HG03469 (cell line): ENCODE data around the gene DNAJC27.

Source experiments
- ATAC-seq: cut with Tn5 transposase; IDR thresholded peaks from one replicate; pipeline ENCODE4 v1.9.1; 2021; ENCODE audit warnings: mild to moderate bottlenecking, moderate library complexity, moderate number of reproducible peaks; ENCODE audit not compliant: unreplicated experiment

The DNAJC27 gene

GRCh38 chr2:24926220-24926601 lies 45.5 kb downstream of the DNAJC27 start:
- ATAC-seq = no peak

GRCh38 chr2:24925815-24926214 lies 45.9 kb downstream of the DNAJC27 start:
- ATAC-seq = no peak

DNA sequence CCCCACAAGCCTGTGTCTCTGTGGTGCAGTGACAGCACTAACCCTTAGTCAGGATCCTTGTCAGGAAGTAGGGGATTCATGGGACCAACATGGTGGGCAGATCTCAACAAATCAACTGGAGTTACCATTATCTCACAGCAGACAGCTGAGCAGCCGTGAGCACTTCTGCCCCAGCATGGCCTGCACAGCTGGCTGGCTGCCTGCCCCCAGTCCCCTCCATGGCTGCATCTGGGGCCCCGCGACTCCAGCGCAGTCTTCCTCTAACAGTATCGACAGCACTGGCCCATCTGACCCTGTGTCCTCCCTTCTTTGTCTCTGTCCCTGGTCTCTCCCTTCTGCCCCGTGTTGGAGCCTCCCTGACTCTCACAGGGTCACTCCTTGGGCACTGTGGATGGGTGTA lies 47.0 kb downstream of the DNAJC27 start:
- ATAC-seq = no peak

DNA sequence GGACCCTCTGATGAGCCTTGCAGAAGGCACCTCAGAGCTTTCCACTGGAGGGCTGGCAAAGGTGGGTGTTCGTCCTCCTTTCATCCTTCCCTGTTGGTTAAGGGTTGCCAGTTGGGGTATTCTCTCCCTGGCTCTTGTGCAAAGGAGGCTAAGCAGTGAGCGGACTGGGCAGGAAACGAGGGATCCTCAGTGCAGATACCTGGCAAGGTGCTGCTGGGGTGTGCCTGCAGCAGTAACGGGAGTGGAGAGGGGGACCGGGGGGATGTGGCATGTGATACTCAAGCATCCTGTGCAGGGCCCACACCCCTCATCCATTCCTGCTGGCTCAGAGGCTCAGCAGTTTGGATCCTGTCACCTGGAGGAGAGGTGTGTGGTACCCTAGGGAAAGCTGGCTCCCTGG lies 47.5 kb downstream of the DNAJC27 start:
- no peak for ATAC-seq

DNA sequence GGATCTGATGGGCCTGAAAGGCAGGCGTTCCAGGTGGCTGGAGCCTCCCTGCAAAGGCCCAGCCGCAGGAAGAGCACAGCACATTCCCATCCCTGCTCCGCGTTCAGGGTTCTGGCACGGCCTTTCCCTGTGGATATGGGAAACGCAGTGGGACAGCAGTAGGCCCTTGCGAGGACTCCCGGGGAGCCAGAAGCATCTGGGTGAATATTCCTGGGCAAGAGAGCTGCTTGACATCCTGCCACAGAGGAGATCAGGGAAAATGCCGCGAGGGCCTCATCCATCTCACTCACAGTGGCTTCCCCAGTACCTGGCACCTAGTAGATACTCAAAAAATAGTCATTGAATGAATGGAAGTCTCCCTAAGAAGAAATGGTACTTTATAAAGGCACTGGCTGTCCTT lies 48.6 kb downstream of the DNAJC27 start:
- ATAC-seq = no peak

- no peak for ATAC-seq
Observed at GRCh38 chr2:24922556-24922955, 49.2 kb downstream of the DNAJC27 start.

DNA sequence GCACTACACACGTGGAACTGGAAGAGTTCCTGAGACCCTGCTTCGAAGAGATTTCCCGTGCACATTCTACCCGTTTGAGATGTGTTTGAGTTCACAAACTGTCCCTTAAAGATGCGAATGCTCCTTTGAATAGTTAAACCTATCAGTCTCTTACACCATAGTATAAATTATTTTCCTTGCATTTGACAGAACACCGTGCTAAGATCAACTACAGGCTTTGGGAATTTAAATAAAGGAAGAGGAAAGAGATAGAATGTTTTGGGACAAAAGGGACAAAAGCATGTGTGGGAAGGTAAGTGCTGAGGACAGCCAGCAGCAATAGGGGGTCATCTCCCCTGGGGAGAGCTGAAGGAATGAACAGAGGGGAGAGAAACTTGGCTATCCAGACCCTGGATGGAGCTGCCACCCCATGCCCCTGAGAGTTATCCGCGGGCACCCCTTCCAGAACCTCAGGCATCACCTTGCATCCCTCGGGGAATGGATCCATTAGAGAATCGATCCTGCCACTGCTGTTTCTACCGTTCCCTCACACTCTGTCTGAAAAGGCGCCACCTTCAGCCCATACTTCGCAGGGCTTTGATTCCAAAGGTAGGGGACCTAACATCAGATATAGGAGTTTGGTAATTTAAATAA lies 50.8 kb downstream of the DNAJC27 start:
- ATAC-seq = no peak

DNA sequence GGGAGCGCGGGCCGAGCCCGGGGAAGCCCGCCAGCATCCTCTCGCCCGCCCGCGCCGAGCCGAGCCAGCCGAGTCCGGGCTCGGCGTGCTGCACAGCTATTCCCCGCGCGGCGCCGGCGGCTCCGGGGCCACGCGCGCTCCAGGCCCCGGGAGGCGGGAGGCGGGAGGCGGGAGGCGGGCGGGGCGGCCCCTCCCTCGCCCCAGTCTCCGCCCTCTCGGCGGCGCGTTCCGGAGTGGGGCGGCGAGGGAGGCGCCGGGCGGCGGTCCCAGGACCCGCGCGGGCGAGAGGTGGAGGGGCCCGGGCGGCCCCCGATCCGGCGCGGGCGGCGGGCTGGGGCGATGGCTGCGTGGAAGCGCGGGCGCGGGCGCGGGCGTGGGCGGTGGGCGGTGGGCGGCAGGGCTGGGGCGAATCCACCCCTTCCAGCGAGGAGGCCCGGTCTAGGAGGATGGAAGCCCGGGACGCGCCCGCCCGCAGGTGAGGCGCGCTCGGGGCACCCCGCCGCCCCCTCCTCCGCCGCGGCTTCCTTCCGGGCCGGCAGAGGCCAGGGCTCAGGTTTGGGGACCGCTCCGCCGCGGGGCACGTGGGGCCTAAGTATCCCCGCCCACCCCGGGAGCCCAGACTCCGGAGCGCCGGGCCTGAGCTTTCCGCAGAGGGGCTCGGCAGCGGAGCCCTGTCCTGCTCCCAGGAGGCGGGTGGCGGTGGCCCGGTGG lies 51.5 kb downstream of the DNAJC27 start, which contains the start of gene ADCY3:
ADCY3 (minus strand) TSS at position 140 of the 711 bp plus-strand sequence. CDS start 1,250 bp downstream, outside the sequence.
- no peak for ATAC-seq

- ATAC-seq = no peak
Observed at GRCh38 chr2:24919506-24920097, 52.2 kb downstream of the DNAJC27 start.

DNA sequence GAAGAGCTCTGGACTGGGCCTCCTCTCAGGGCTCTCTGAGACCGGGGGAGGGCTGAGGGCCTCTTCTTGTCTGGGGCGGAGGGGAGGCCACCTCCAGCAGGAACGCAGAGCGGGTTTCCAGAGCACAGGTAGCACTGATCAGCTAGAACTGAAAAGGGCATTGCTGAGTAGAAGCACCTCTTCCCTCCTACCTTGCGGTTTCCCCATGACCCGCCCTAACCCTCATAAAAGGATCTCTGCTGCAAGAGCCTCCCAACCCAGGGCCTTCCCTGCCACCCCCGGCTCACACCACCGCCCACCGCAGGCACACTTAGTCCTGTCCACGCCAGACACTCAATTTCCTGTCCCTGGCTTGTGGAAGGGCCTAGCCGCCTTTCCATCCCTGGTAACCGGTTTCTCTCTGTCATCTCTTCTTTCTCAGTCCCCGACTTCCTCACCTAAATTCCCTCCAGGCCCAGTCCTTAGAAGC lies 52.7 kb downstream of the DNAJC27 start:
- ATAC-seq = no peak

DNA sequence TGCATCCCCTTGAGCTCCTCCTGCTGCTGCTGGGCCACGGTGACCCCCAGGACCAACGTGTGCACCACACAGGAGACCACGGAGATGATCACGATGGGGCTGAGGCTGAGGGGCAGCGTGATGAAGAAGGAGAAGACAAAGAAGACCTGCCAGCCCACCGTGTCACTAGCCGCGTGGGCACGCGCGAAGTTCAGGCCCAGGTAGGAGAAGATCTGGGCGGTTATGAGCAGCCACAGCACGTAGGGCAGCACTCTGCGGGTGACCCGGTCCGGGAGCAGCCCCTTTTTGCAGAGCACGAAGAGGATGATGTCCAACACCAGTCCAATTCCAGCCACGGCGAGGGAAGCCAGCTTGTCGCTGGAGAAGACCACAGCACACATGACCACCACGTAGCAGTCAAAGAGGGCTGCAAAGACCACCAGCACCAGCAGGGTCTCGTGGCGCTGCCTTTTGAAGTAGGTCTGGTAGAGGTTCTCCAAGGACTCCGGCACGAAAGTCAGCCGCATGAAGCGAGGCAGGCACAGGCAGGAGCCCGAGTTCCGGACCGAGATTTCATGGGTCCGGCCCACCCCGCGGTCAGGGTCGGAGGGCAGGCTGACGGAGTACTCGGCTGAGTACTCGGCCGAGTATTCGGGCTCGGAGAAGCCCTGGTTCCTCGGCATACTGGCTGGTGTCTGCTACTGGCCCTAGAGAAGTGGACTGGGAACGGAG lies 53.3 kb downstream of the DNAJC27 start:
- no peak for ATAC-seq

GRCh38 chr2:24917731-24918325 lies 53.9 kb downstream of the DNAJC27 start:
- ATAC-seq = no peak

DNA sequence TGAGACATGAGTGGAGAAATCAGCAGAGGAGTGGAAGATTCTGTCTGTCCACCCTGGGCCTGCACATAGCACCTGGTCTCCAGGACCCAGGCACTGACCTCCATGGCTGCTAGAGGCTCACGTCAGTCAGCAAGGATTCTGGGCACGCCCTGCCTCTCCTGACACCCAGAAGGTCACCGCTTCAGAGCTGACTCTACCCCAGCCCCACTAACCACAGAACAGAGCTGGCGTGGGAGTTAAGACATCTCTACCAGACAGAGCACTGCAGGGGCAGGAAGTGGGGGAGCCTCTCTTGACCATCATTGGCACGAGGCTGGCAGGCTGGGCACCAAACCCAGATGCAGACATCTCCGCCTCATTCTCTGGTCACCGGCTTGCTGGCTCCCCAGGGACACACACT lies 54.7 kb downstream of the DNAJC27 start:
- no peak for ATAC-seq

- ATAC-seq = no peak
Observed at GRCh38 chr2:24915796-24916195, 56.0 kb downstream of the DNAJC27 start.

DNA sequence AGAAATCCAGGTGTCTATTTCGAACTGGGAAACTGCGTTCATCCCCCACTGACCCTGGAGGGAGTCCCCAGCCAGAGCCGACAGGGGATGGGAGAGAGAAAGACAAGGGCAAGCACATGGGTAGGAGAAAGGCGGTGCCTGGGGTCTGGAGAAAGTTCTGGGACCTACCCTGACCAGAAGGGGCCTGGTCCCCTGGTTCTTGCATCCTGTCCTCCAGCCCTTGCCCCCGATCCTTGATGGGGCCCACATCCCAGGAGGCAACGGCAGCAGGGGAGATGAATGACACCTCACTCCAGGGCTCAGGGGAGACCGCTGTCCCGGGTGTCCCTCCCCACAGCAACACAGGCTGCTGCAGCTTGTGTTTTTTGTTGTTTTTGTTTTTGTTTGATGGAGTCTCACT lies 56.6 kb downstream of the DNAJC27 start:
- no peak for ATAC-seq

DNA sequence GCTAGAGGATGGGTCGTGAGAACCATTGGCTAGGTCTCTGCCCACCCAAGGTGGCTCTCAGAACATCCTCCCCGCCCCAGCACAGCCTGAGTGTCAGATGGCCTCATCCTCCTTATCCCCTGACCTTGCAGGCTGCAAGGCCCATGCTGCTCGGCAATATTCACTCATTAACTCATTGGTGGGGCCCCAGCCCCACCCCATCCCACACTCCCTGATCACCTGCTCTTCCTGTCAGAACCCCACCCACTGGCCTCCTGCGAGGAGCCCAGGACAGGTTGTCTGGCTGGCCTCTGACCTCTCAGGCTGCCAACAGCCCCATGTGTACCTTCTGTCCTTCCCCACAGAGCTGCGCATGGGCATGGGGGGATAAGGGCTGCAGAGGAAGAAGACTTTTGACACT lies 57.0 kb downstream of the DNAJC27 start:
- ATAC-seq = no peak

GRCh38 chr2:24913911-24914310 lies 57.8 kb downstream of the DNAJC27 start:
- no peak for ATAC-seq

DNA sequence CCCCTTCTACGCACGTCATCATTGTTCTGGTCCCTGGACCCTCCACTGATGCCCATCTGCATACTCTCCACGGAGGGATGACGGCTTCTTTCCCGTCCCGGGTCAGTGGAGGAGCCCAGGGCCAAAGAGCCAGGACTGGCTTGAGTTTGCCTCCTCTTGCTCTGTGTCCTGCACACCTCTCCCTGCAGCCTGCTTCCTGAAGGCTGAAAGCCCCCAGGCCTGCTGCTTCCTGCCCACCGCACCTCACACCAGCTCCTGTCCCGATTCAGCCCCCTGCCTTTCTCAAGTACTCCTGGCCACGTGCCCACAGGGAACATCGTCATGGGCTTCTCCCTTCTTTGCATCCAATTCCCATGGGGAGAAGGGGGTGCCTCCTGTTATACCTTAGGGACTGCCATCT lies 58.8 kb downstream of the DNAJC27 start:
- no peak for ATAC-seq

DNA sequence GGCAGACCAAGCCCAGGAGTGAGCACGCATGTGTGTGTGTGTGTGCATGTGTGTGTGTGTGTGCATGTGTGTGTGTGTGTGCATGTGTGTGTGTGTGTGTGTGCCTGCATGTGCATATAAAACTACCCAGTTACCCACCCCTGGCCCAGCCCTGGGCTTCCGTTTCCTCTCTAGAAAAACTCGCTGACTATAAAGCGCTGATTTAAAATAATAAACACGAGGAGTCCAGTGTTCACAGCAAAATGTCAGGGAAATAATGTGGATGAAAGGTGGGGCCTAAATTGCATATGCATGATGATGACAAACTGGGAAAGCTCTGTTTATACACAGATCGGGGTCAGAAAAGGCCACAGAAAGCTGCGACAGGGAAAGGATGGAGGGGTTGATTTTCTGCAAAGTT lies 59.2 kb downstream of the DNAJC27 start:
- no peak for ATAC-seq

DNA sequence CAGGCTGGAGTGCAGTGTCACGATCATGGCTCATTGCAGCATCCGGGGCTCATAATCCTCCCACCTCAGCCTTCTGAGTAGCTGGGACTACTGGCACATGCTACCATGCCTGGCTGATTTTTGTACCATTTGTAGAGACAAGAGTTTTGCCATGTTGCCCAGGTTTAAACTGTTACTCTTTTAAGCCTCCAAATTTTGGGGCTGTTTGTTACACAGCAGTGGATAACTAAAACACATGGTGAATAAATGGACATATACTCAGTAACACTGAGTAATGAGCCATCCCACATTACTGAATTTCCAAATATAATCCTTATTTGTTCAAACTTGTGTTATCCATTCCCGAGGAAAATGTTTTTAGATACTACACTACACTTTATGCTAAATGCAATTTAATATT lies 61.5 kb downstream of the DNAJC27 start:
- no peak for ATAC-seq

DNA sequence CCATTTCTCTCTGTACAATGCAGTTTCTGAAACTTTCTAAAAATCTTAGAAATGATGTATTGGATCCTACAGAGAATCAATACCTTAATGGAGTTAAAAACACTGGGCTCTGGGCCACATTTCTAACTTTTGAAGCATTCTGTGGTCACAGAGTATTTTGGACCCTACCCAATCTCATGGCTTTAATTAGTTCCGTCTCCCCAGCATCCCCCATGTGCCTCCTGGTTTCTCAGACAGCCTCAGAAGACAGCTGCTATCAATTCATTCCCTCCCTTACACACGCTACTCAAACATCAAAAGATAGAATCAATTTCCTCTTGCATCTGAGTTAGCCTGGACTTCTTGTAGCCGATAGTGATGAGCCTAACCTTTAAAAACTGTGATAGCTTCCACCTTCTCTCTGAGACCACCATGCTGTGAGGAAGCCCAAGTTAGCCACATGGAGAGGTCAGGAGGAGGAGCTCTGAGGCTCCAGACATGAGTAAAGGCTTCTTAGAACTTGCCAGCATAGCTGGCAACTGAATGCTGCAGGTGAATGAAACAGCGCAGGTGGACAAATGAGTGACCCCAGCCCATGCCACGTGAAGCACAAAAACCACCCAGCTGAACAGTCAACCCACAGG lies 62.1 kb downstream of the DNAJC27 start:
- no peak for ATAC-seq
